Measurements from ENCODE around the gene GPR35.

- TF ChIP-seq CTCF (IDR thresholded peaks at IDR 0.05): no peak
- no peak for TF ChIP-seq POLR2A (IDR thresholded peaks at IDR 0.05)
Measured at GRCh38 chr2:240623531-240624010, 1.7 kb upstream of the GPR35 start.
